GM12873 (cell line): ENCODE data around the gene SPATA25.

Experiments
- TF ChIP-seq, protein P1 (sequence below): IDR thresholded peaks from 2 replicates; pipeline ENCODE4 v1.5.1; 2012; ENCODE audit warnings: low read depth, mild to moderate bottlenecking, moderate library complexity, low read length, control low read depth; ENCODE audit not compliant: insufficient read depth; ENCODE audit errors: missing control alignments

The SPATA25 gene

DNA sequence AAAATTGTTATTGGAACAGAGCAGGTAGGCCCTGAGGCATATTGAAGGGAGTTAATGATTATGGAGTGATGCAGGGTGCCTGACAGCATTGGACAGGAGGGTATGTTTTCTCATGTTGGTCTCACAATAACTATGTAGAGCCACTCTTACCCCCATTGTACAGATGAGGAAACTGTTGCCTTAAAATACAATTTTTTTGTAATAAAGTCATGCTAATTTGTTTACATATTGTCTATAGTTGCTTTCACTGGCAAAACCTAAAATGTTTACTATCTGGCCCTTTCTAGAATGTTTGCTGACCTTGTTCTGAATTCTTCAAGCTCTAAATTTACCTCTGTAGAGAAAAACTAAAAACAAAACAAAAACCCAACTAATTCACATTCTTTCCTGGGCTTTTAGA lies 35.9 kb downstream of the SPATA25 start:
- TF ChIP-seq, protein P1, sequence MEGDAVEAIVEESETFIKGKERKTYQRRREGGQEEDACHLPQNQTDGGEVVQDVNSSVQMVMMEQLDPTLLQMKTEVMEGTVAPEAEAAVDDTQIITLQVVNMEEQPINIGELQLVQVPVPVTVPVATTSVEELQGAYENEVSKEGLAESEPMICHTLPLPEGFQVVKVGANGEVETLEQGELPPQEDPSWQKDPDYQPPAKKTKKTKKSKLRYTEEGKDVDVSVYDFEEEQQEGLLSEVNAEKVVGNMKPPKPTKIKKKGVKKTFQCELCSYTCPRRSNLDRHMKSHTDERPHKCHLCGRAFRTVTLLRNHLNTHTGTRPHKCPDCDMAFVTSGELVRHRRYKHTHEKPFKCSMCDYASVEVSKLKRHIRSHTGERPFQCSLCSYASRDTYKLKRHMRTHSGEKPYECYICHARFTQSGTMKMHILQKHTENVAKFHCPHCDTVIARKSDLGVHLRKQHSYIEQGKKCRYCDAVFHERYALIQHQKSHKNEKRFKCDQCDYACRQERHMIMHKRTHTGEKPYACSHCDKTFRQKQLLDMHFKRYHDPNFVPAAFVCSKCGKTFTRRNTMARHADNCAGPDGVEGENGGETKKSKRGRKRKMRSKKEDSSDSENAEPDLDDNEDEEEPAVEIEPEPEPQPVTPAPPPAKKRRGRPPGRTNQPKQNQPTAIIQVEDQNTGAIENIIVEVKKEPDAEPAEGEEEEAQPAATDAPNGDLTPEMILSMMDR = no peak

DNA sequence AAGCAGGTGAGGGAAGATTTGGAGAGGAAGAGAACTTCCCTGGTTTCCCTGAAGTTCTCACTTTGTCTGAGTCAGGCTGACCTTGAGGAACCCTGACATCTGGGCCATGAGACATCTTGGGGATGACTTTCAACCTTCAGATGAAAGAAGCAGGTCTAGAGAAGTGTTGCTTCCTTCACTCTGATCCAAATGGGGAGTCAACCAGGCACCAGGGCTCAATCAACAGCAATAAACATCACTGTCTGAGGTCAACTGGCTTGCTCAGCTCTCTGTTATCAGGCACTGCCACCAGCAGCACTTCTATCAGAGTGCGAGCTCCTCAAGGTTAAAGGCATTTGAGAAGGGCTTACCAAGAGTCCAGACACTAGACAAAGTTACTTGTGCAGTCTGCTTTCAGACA lies 36.5 kb downstream of the SPATA25 start:
- TF ChIP-seq, protein P1 = no peak

DNA sequence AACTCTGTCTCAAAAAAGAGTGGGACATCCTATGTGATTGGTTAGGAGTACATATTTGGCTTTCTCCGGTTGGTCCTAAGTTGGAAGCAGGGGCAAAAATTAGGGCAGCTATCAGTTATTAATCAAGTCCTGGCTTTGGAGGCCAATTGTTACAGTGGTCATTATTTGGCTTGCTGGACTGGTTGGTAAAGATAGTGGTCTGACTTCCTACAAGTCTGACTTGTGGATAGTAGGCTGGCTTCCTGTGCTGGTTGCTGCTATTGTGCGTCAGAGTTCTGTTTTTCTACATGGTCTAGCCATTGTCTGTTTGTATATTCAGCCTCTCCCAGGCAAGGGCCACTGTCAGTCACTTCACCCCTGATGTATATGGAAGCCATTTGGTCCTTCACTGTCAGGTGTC lies 37.2 kb downstream of the SPATA25 start:
- TF ChIP-seq, protein P1 = no peak

DNA sequence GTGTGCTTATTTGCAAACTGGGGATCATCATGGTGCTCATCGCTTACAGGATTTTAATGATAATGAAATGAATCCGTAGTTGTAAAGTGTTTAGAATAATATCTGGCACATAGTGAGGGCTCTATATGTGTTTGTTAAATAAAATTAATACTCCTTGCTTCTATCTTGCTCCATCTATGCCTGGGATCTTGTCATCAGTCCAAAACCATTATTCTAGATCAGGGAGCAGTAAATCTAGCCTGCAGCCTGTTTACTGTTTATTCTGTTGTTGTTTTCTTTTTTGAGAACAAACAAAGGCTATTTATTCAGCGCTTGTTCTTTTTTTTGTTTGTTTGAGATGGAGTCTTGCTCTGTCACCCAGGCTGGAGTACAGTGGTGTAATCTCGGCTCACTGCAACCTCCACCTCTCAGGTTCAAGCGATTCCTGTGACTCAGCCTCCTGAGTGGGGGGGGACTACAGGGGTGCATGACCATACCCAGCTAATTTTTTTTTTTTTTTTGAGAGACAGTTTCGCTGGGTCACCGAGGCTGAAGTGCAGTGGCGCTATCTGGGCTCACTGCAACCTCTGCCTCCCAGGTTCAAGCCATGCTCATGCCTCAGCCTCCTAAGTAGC lies 38.3 kb downstream of the SPATA25 start:
- TF ChIP-seq, protein P1 = no peak

DNA sequence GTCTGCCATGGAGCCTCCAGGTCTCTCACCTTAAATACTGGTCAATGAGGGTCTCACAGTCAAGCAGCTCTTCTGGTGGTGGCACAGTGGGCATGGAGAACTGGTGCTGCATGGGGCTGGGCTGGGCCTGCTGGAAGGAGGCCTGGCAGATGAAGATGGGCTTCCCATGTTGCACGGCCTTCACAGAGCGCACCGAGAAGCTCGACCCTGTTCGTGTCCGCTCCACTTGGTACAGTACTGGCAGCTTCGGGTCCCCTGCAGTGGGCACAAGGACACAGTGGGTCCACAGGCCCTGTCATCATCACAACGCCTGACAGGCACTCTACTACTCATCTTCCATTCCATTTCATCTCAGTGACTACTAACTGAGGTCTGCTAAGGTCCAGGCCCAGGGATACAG lies 39.0 kb downstream of the SPATA25 start:
- TF ChIP-seq, protein P1 = no peak

DNA sequence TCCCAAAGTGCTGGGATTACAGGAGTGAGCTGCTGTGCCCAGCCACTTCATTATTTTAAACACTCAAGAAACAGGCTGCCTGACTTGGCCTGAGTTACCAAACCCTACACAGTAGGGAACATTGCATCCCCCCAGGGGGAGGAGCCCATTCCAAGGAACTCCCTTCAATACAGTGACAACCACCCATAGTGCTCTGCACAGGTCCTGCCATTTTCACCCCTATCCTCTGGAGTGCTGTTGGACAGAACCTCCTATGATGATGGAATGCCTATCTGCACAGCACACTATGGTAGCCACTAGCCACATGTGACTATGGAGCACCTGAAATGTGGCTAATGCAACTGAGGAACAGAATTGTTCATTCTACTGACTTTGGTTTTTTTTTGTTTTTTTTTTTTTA lies 42.0 kb downstream of the SPATA25 start:
- TF ChIP-seq, protein P1 = no peak

DNA sequence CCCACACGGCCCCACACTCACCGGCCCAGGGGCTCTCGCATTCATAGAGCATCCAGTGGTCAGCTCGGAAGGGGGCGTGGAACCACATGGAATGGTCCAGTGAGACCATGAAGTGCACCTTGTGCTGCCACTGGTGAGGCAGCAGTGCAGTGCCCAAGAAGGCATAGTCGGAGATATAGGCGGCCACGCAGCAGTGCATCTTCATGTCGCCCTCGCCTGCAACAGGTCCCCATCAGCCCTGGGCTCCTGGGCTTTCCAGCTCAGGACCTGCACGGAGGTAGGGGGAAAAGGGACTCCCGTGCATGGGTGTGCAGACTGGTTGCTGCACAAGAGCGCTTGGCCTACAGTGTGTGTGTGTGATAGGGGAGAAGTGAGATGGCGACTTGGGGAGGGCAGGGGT lies 43.9 kb downstream of the SPATA25 start:
- TF ChIP-seq, protein P1 = no peak
